NCI-H146 (cell line): ENCODE measurements around the gene CNBD2.
"Not testable (repeated sequence)": the region's sequence is repeated elsewhere in the genome, so short reads cannot be mapped to it uniquely, and the experiment has no call there.

ENCODE experiments used
- DNase-seq: peaks from one replicate; lab custom pipeline; 2025; lab: John Stamatoyannopoulos, UW

CNBD2 gene

DNA sequence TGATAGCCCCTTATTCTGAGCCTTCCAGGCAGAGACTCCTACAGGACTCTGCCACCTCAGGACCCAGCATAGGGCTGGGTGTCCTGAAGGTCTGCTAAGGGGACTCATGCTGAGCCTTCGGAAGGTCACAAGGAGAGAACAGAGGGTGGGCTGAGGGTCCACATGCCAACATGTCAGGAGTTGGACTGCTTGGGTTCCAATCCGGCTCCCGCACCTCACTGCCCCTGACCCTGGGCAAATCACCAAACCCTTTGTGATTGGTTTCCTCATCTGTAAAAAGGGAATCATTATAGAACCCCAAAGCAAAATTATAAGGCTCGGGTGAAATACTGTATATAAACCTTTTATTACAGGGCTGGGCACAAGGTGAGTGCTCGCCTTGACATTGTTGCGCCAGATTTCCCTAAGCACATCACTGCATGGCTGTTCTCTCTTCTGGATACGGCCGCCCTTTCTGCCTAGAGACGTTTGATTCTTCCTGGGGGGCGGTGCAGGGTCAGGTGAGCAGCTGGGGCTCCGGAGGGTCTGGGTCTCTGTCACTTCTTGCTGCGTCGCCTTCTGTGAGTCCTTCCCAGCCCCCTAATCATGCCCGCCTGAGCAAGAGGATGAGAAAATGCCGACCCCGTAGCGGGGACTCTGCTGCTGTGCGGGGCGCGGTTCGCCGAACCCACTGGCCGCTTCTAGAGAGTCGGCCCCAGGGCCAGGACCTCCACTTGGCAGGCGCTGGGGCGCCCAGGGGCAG, 95.7 kb downstream of the CNBD2 start:
- DNase-seq: peak; percentile 88

GRCh38 chr20:36064658-36065426, 96.5 kb downstream of the CNBD2 start:
- DNase-seq: peak; percentile 96

GRCh38 chr20:36065427-36065998, 97.1 kb downstream of the CNBD2 start:
- DNase-seq: no peak

DNA sequence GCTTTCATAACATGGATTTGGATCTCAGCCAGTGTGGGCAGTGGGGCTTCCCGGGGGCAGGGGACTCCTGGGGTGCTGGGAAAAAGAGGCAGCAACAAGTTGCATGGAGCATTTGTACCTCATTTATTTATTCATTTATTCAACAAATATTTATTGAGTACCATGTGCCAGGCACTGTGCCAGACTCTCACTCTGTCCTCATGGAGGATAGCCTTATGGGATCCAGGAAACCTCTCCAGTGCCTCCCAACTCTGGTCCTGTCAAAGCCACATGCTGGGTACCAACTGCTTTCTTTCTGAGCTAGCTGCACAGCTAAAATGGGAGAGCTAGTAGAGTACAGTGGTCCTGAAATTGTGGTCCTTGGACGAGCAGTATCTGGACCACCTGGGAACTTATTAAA, 98.4 kb downstream of the CNBD2 start:
- no peak for DNase-seq

DNA sequence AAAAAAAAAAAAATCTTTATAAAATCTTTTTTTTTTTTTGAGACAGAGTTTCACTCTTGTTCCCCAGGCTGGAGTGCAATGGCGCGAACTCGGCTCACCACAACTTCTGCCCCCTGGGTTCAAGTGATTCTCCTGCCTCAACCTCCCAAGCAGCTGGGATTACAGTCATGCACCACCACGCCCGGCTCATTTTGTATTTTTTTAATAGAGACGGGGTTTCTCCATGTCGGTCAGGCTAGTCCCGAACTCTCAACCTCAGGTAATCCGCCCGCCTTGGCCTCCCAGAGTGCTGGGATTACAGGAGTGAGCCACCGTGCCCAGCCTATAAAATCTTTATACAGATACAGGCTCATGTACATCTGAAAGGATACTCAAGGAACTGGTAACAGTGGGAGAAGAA, 100.1 kb downstream of the CNBD2 start:
- DNase-seq: not testable (repeated sequence)

- DNase-seq: peak; percentile 46
Observed at GRCh38 chr20:36070451-36070850, 102.1 kb downstream of the CNBD2 start.

- DNase-seq: no peak
Observed at GRCh38 chr20:36071848-36072247, 103.5 kb downstream of the CNBD2 start.

DNA sequence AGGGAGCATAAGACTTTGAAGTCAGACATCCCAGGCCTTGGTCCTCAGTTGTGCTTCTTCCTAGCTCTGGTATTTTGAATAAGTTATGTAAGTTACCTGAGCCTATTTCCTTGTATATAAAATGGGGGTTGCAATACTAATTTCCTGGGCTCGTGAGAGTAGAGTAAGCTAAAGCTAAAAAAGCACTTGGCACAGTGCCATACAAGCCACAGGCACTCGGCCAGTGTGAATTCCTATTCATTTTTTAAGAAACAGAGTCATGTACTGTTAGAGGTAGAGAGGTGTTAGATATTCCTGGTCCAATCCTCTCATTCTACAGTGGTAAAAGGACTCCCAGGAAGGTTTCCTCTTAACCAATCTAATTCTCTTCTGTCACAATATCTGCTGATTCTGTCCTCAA, 106.6 kb downstream of the CNBD2 start:
- no peak for DNase-seq

GRCh38 chr20:36077762-36078161, 109.4 kb downstream of the CNBD2 start:
- DNase-seq: not testable (repeated sequence)

DNA sequence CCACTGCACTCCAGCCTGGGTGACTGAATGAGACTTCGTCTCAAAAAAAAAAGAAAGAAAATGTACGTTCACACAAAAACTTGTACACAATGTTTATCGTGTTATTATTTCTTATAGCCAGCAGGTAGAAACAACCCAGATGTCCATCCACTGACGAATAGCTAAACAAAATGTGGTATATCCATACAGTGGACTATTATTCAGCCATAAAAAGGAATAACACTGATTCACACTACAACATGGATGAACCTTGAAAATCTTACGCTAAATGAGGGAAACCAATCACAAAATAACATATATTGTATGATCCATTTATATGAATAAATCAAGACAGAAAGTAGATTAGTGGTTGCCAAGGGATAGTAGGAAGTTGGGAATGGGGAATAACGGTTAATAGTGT, 111.1 kb downstream of the CNBD2 start:
- DNase-seq: no peak

DNA sequence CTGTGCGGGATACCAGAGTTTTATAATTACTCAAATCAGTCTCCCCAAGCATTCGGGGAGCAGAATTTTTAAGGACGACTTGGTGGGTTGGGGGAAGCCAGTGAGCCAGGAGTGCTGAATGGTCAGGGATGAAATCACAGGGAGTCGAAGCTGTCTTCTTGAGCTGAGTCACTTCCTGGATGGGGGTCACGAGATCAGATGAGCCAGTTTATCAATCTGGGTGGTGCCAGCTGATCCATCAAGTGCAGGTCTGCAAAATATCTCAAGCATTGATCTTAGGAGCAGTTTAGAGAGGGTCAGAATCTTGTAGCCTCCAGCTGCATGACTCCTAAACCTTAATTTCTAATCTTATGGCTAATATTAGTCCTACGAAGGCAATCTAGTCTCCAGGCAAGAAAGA, 111.6 kb downstream of the CNBD2 start:
- DNase-seq: not testable (repeated sequence)
